ENCODE results near the gene KLHL12. TPM values are rescaled to one million over a fixed set of nuclear protein-coding genes. Genes with fewer than 3 reads are reported as not detected.

The KLHL12 gene
- total RNA-seq, 1 experiment from 2014 or later: 17.8 TPM

DNA sequence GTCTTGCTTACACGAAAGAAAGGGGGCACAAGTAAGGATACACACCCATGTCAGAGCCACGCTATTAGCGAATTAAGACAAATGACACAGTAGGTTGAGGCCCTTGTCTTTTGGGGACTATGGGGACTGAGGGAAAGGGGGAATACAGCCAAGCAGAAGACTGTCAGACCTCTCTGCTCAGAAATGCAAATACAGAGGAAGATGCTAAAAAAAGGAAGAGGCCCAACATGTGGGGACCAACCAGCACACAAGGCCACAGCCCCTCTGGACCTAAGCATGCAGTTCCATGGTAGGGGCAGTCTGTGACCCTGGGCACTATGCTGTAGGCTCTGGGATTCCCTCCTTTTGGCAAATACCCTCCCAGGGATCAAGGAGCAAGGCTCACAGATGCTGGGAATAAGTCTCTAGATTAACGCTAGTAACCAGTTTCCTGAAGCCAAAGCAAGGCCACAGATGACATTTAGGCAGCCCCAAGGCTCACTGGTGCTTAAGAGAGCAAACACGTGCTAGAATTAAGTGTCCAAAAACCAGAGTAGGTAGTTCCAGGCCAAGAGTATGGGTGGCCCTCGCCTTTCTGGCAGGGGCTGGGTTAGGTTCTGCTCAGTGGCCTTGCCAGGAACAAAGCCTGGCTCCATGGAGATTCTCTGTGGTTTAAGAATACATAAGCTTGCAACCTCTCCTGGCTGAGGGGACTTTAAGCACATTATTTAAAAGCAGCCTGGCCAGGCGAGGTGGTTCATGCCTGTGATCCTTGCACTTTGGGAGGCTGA, 76.3 kb downstream of the KLHL12 start:
- H3K4me1 ChIP-seq (ENCODE audit: insufficient read depth, low read length, poor library complexity, severe bottlenecking): no peaks in the 10 kb centered on the region
- H3K9me3 ChIP-seq (ENCODE audit: low read depth, low read length, poor library complexity, severe bottlenecking): no peaks in the 10 kb centered on the region
- no peaks in the 10 kb centered on the region for H3K36me3 ChIP-seq (ENCODE audit: insufficient read depth, low read length, poor library complexity, severe bottlenecking)
- no peaks in the 10 kb centered on the region for H3K27me3 ChIP-seq (replicated peaks; ENCODE audit: insufficient read depth, low read depth, low read length, poor library complexity)
- H3K4me3 ChIP-seq (ENCODE audit: low read depth, low read length, poor library complexity, severe bottlenecking): no peak overlapping the region
- POLR2A ChIA-PET (ENCODE audit: low non-redundant PET): no interaction called here
- intact Hi-C loops (cut with micrococcal nuclease; ENCODE audit: unreplicated experiment): loop anchor here (10.0 kb wide), 1 partner anchor 96 kb away; no protein-coding TSS in a partner anchor
- no TSS peak for BruUV-seq (replicated peaks)
- H3K27ac ChIP-seq (ENCODE audit: low read depth, low read length, poor library complexity, severe bottlenecking): no peak overlapping the region
- DNase-seq (ENCODE audit: low spot score): no peak
- TF ChIP-seq, protein P1, sequence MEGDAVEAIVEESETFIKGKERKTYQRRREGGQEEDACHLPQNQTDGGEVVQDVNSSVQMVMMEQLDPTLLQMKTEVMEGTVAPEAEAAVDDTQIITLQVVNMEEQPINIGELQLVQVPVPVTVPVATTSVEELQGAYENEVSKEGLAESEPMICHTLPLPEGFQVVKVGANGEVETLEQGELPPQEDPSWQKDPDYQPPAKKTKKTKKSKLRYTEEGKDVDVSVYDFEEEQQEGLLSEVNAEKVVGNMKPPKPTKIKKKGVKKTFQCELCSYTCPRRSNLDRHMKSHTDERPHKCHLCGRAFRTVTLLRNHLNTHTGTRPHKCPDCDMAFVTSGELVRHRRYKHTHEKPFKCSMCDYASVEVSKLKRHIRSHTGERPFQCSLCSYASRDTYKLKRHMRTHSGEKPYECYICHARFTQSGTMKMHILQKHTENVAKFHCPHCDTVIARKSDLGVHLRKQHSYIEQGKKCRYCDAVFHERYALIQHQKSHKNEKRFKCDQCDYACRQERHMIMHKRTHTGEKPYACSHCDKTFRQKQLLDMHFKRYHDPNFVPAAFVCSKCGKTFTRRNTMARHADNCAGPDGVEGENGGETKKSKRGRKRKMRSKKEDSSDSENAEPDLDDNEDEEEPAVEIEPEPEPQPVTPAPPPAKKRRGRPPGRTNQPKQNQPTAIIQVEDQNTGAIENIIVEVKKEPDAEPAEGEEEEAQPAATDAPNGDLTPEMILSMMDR (conservative IDR thresholded peaks at IDR 0.05; ENCODE audit: low read depth, low read length): no peak
- TF ChIP-seq EZH2 (IDR thresholded peaks at IDR 0.05; ENCODE audit: borderline replicate concordance, low read depth, low read length, poor library complexity, severe bottlenecking): no peak
- CTCF ChIA-PET: no interaction called here

- no peaks in the 10 kb centered on the region for H3K4me1 ChIP-seq (ENCODE audit: insufficient read depth, low read length, poor library complexity, severe bottlenecking)
- no peaks in the 10 kb centered on the region for H3K27me3 ChIP-seq (replicated peaks; ENCODE audit: insufficient read depth, low read depth, low read length, poor library complexity)
- intact Hi-C loops (cut with micrococcal nuclease; ENCODE audit: unreplicated experiment): no loop called here
- DNase-seq (ENCODE audit: low spot score): no peak
- no peak overlapping the region for H3K4me3 ChIP-seq (ENCODE audit: low read depth, low read length, poor library complexity, severe bottlenecking)
- no peak for TF ChIP-seq EZH2 (IDR thresholded peaks at IDR 0.05; ENCODE audit: borderline replicate concordance, low read depth, low read length, poor library complexity, severe bottlenecking)
- TF ChIP-seq, protein P1 (conservative IDR thresholded peaks at IDR 0.05; ENCODE audit: low read depth, low read length): no peak
- ChIA-PET CTCF (no interaction called here), POLR2A (ENCODE audit: low non-redundant PET) (no interaction called here)
- no TSS peak for BruUV-seq (replicated peaks)
- H3K27ac ChIP-seq (ENCODE audit: low read depth, low read length, poor library complexity, severe bottlenecking): no peak overlapping the region
- no peaks in the 10 kb centered on the region for H3K36me3 ChIP-seq (ENCODE audit: insufficient read depth, low read length, poor library complexity, severe bottlenecking)
- H3K9me3 ChIP-seq (ENCODE audit: low read depth, low read length, poor library complexity, severe bottlenecking): no peaks in the 10 kb centered on the region
These were observed 78.9 kb downstream of the KLHL12 start for GRCh38 chr1:202848191-202848542.

DNA sequence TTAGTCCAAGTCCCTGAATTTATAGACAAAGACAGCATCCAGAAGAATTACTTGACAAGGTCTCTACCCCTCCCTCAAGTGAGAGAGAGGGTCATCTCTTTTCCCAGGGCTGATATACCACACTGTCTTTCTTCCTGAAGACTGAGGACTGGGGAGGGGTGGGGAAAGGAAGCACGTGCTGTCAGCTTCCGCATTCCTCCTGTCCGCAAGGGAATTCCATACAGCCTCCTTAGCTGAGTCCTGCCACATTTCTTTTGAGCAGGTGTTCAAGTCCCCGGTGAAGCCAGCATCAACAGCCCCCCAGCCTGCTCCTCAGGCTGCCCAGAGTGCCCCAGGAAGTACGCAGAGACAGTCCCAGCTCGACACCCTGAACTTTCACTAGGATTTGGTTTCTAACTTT, 82.1 kb downstream of the KLHL12 start:
- Histone ChIP-seq H3K9me3 (ENCODE audit: low read depth, low read length, poor library complexity, severe bottlenecking) (no peaks in the 10 kb centered on the region), H3K27me3 (replicated peaks; ENCODE audit: insufficient read depth, low read depth, low read length, poor library complexity) (no peaks in the 10 kb centered on the region), H3K27ac (ENCODE audit: low read depth, low read length, poor library complexity, severe bottlenecking) (no peak overlapping the region), H3K4me1 (ENCODE audit: insufficient read depth, low read length, poor library complexity, severe bottlenecking) (no peaks in the 10 kb centered on the region), H3K4me3 (ENCODE audit: low read depth, low read length, poor library complexity, severe bottlenecking) (no peak overlapping the region), H3K36me3 (ENCODE audit: insufficient read depth, low read length, poor library complexity, severe bottlenecking) (no peaks in the 10 kb centered on the region)
- intact Hi-C loops (cut with micrococcal nuclease; ENCODE audit: unreplicated experiment): no loop called here
- CTCF ChIA-PET: no interaction called here
- no peak for TF ChIP-seq EZH2 (IDR thresholded peaks at IDR 0.05; ENCODE audit: borderline replicate concordance, low read depth, low read length, poor library complexity, severe bottlenecking)
- TF ChIP-seq, protein P1 (conservative IDR thresholded peaks at IDR 0.05; ENCODE audit: low read depth, low read length): no peak
- DNase-seq (ENCODE audit: low spot score): no peak
- no TSS peak for BruUV-seq (replicated peaks)
- POLR2A ChIA-PET (ENCODE audit: low non-redundant PET): no interaction called here
